Fibroblast of lung (primary cell): ENCODE data around the gene OR5J2. TPM values are rescaled to one million over a fixed set of nuclear protein-coding genes. Genes with fewer than 3 reads are reported as not detected.
"Not testable (repeated sequence)": the region's sequence is repeated elsewhere in the genome, so short reads cannot be mapped to it uniquely, and the experiment has no call there.

ENCODE experiments used
- DNase-seq, 2 donors: peaks; one replicate each; pipeline versions ENCODE4 v3.0.0 to v3.0.0-alpha.2; 2010; ENCODE audit warnings: low read depth in 2 of 2
- H2AFZ ChIP-seq: 2 replicates; pipeline ENCODE4 v1.5.1; 2012; ENCODE audit warnings: low read length, control low read depth, inconsistent platforms
- H3K27ac ChIP-seq: 2 replicates; pipeline ENCODE4 v1.5.1; 2011; ENCODE audit warnings: low read length, control low read depth; ENCODE audit not compliant: insufficient read depth
- H3K27me3 ChIP-seq: 2 replicates; pipeline ENCODE4 v1.5.1; 2011; ENCODE audit warnings: mild to moderate bottlenecking, low read length; ENCODE audit not compliant: control insufficient read depth, insufficient read depth
- H3K36me3 ChIP-seq: 2 replicates; pipeline ENCODE4 v1.5.1; 2011; ENCODE audit warnings: low read length; ENCODE audit not compliant: control insufficient read depth, insufficient read depth
- H3K4me1 ChIP-seq: 2 replicates; pipeline ENCODE4 v1.5.1; 2011; ENCODE audit warnings: low read length; ENCODE audit not compliant: control insufficient read depth, insufficient read depth; ENCODE audit errors: extremely low read depth
- H3K4me2 ChIP-seq: 2 replicates; pipeline ENCODE4 v1.5.1; 2011; ENCODE audit warnings: low read length, control low read depth; ENCODE audit not compliant: insufficient read depth; ENCODE audit errors: extremely low read depth
- H3K4me3 ChIP-seq, 4 experiments: fragments of 200-600 bp in 1 of 4; sonication (generic) in 1 of 4; replicated peaks in 1 of 4; 2 replicates each; pipeline ENCODE4 v1.5.1; 2011 to 2016; ENCODE audit warnings: low read length in 4 of 4, low read depth in 3 of 4, mild to moderate bottlenecking in 3 of 4, control low read depth in 2 of 4, inconsistent platforms in 1 of 4, mixed read lengths in 1 of 4; ENCODE audit not compliant: insufficient read depth in 1 of 4; ENCODE audit errors: control extremely low read depth in 1 of 4
- H3K79me2 ChIP-seq: 2 replicates; pipeline ENCODE4 v1.5.1; 2012; ENCODE audit warnings: mild to moderate bottlenecking, low read length, inconsistent platforms; ENCODE audit not compliant: control insufficient read depth, insufficient read depth
- H3K9ac ChIP-seq: 2 replicates; pipeline ENCODE4 v1.5.1; 2011; ENCODE audit warnings: mild to moderate bottlenecking, low read length, control low read depth; ENCODE audit not compliant: insufficient read depth
- H3K9me3 ChIP-seq: 2 replicates; pipeline ENCODE4 v1.5.1; 2012; ENCODE audit warnings: low read depth, low read length; ENCODE audit not compliant: control insufficient read depth, insufficient read depth
- H4K20me1 ChIP-seq: 2 replicates; pipeline ENCODE4 v1.5.1; 2011; ENCODE audit warnings: low read length; ENCODE audit not compliant: control insufficient read depth, insufficient read depth; ENCODE audit errors: extremely low read depth
- EZH2 ChIP-seq: IDR thresholded peaks from 2 replicates; pipeline ENCODE4 v1.5.1; 2012; ENCODE audit warnings: low read length, control low read depth, mild to moderate bottlenecking; ENCODE audit errors: missing control alignments
- polyA minus RNA-seq: library from RNA; depleted of rRNA, polyadenylated mRNA; stranded (reverse); fragments of >200 nt; gene quantifications from 2 replicates; pipeline ENCODE4 v1.2.3, GENCODE V29; 2011; ENCODE audit warnings: low replicate concordance
- polyA plus RNA-seq, 2 donors: library from polyadenylated mRNA; depleted of rRNA in 1 of 2; stranded (reverse) in 1 of 2; unstranded in 1 of 2; fragments of >200 nt; gene quantifications; 2 replicates each; pipeline ENCODE4 v1.2.1, GENCODE V29; 2011 to 2012; ENCODE audit warnings: missing spikeins in 1 of 2
- total RNA-seq: library from RNA; depleted of rRNA; stranded (reverse); fragments of >200 nt; gene quantifications from 2 replicates; pipeline ENCODE4 v1.2.1, GENCODE V29; 2014
- TF ChIP-seq, protein P1 (sequence below), 2 donors: IDR thresholded peaks in 1 of 2; conservative IDR thresholded peaks in 1 of 2; 1 replicate in 1 of 2; 2 replicates in 1 of 2; pipeline ENCODE4 v1.5.1; 2011 to 2012; ENCODE audit warnings: low read length in 2 of 2, control low read depth in 1 of 2, inconsistent platforms in 1 of 2, low read depth in 1 of 2, mild to moderate bottlenecking in 1 of 2

Gene OR5J2
- total RNA-seq (not detected in 2 replicates), polyA plus RNA-seq (not detected in 2 replicates), polyA minus RNA-seq (not detected in 2 replicates)
- polyA plus RNA-seq (2012) = not detected in 2 replicates

DNA sequence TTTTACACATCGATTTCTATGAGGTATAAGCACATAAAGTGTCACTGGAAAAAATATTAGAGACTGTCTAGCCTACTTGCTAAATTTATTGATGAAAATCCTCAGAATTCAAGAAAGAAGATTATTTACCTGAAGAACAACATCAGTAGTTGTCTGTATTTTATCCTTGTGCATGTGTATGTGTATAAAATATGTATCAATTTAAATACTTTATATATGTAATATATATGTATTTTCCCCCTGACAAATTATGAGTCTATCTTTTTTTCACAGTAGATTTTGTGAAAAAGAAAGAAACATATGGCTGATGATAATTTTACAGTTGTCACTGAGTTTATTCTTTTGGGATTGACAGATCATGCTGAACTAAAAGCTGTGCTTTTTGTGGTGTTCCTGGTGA lies at the start of gene OR5J2:
Gene OR5J2, plus strand, starts transcription at position 301 of the 400 bp plus-strand sequence. Its CDS starts 0 bp downstream, at position 301.
- Histone ChIP-seq H3K4me3 (no peak within 1 kb of the TSS), H4K20me1 (no peaks in the 10 kb centered on the region), H3K9me3 (no peaks in the 10 kb centered on the region), H2AFZ (no peak within 1 kb of the TSS), H3K36me3 (no peaks in the 10 kb centered on the region), H3K27ac (no peak within 1 kb of the TSS), H3K4me1 (no peaks in the 10 kb centered on the region), H3K4me2 (no peak within 1 kb of the TSS), H3K79me2 (no peaks in the 10 kb centered on the region), H3K27me3 (no peaks in the 10 kb centered on the region), H3K9ac (no peak within 1 kb of the TSS)
- TF ChIP-seq, protein P1, sequence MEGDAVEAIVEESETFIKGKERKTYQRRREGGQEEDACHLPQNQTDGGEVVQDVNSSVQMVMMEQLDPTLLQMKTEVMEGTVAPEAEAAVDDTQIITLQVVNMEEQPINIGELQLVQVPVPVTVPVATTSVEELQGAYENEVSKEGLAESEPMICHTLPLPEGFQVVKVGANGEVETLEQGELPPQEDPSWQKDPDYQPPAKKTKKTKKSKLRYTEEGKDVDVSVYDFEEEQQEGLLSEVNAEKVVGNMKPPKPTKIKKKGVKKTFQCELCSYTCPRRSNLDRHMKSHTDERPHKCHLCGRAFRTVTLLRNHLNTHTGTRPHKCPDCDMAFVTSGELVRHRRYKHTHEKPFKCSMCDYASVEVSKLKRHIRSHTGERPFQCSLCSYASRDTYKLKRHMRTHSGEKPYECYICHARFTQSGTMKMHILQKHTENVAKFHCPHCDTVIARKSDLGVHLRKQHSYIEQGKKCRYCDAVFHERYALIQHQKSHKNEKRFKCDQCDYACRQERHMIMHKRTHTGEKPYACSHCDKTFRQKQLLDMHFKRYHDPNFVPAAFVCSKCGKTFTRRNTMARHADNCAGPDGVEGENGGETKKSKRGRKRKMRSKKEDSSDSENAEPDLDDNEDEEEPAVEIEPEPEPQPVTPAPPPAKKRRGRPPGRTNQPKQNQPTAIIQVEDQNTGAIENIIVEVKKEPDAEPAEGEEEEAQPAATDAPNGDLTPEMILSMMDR (conservative IDR thresholded peaks at IDR 0.05 in 1 of 2, IDR thresholded peaks at IDR 0.05 in 1 of 2; ENCODE audit: low read depth in 1 of 2, low read length in 2 of 2) = no peak
- no peak for TF ChIP-seq EZH2
- no peak for DNase-seq

DNA sequence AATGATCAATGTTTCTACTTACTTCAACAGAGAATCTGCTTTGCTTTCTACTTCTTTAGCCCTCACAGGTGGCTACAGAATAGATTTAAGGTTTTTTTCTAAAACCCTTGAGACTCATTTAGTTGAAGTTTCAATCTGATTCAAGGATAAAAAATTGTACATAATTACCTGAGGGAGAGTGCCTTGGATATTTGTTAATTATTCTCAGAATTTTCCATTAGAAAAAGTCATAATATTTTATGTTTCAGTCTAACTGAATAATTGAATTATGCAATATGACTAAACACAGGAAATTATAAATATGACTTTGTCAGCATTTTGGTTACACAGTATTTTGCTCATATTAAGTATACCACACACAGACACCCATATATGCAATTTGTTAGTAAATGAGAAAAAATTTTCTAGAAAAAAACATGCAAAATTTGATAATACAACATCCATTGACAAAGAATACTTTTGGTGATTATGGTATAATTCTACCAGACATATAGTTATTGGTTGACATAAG lies 36.2 kb upstream of the OR5J2 start, which contains the start of gene OR8J3:
Gene OR8J3, minus strand, starts transcription at position 51 of the 511 bp plus-strand sequence. CDS start 2,483 bp downstream, outside the sequence.
- H4K20me1 ChIP-seq = no peaks in the 10 kb centered on the region
- TF ChIP-seq, protein P1 (conservative IDR thresholded peaks at IDR 0.05 in 1 of 2, IDR thresholded peaks at IDR 0.05 in 1 of 2; ENCODE audit: low read depth in 1 of 2, low read length in 2 of 2) = no peak
- no peak for TF ChIP-seq EZH2
- no peak within 1 kb of the TSS for H3K4me3 ChIP-seq
- no peaks in the 10 kb centered on the region for H3K4me1 ChIP-seq
- H2AFZ ChIP-seq = no peak within 1 kb of the TSS
- no peak within 1 kb of the TSS for H3K4me2 ChIP-seq
- no peaks in the 10 kb centered on the region for H3K27me3 ChIP-seq
- H3K27ac ChIP-seq = no peak within 1 kb of the TSS
- no peak for DNase-seq
- H3K9me3 ChIP-seq = no peaks in the 10 kb centered on the region
- no peaks in the 10 kb centered on the region for H3K79me2 ChIP-seq
- H3K9ac ChIP-seq = no peak within 1 kb of the TSS
- H3K36me3 ChIP-seq = no peaks in the 10 kb centered on the region

DNA sequence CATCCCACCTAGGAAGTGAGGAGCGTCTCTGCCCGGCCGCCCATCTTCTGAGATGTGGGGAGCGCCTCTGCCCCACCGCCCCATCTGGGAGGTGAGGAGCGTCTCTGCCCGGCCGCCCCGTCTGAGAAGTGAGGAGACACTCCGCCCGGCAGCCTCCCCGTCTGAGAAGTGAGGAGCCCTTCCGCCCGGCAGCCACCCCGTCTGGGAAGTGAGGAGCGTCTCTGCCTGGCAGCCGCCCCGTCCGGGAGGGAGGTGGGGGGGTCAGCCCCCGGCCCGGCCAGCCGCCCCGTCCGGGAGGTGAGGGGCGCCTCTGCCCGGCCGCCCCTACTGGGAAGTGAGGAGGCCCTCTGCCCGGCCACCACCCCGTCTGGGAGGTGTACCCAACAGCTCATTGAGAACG lies 32.7 kb upstream of the OR5J2 start:
- not testable (repeated sequence) for H3K27me3 ChIP-seq, H3K27ac ChIP-seq, H3K4me3 ChIP-seq, H2AFZ ChIP-seq, H3K9ac ChIP-seq, H3K4me2 ChIP-seq, H3K79me2 ChIP-seq, H4K20me1 ChIP-seq, H3K4me1 ChIP-seq, H3K36me3 ChIP-seq, DNase-seq, H3K9me3 ChIP-seq
